Spleen (tissue), 7 donors: ENCODE results near the gene TNFSF13.

Source experiments
- CTCF ChIP-seq, 11 experiments: fragments of 200-600 bp in 7 of 11; fragments of 450-650 bp in 4 of 11; sonication (generic) in 4 of 11; IDR thresholded peaks in 8 of 11; conservative IDR thresholded peaks in 3 of 11; 1 replicate in 7 of 11; 2 replicates in 4 of 11; pipeline versions ENCODE4 v1.4.0 to v1.8.0; 2016 to 2021; ENCODE audit warnings: antibody characterized with exemption in 11 of 11, inconsistent platforms in 4 of 11, mild to moderate bottlenecking in 1 of 11
- POLR2A ChIP-seq, 3 donors: fragments of 450-650 bp; IDR thresholded peaks; one replicate each; pipeline ENCODE4 v1.5.1; 2017; ENCODE audit warnings: antibody characterized with exemption in 3 of 3, mild to moderate bottlenecking in 1 of 3
- donor health status: DM: no; HTN: no; CAD: no; lungs with moderate emphysema.
- donor health status: DM: no; HTN: no; CAD: no.
- donor health status: DM: no; HTN: no; CAD: no.

GRCh38 chr17:7570351-7570750, 11.8 kb downstream of the TNFSF13 start:
- TF ChIP-seq CTCF (IDR thresholded peaks at IDR 0.05 in 8 of 11, conservative IDR thresholded peaks at IDR 0.05 in 3 of 11) (no peak), POLR2A (IDR thresholded peaks at IDR 0.05) (no peak)
